Measurements from ENCODE around the gene PCDHA1.

PCDHA1 gene

DNA sequence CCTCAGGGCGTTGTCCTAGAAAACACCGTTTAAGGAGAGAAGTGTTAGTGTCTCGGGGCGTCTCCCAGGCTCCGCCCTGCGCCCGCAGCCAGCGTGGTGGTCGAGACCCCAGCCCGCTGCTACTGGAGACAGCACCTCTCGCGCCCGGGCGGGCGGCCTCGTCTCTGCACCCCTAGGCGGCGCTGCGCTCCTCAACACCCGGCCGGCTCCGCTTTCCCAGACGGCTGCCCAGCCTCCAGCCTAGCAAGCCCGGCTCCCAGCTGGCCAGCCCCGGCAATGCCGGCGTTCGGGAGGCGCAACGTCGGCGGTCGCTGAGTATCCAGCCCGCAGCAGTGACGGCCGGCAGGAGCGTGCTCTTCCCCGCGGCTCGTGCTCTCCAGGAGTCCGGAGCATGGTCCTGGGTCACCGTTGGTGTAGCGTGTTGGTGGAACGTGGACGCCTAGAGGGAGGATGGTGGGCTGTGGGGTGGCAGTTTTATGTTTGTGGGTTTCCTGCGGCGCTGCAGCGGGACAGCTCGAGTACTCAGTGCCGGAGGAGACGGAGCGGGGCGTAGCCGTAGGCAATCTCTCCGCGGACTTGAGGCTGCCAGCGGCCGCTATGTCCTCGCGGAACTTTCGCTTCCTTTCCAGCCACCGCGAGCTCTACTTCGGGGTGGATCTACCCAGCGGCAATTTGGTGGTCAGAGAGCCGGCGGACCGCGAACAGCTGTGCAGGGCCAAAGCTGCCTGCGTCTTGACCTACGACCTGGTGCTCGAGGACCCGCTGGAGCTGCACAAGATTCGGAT is 140.7 kb downstream of the PCDHA1 start:
- DNase-seq = no peak

DNA sequence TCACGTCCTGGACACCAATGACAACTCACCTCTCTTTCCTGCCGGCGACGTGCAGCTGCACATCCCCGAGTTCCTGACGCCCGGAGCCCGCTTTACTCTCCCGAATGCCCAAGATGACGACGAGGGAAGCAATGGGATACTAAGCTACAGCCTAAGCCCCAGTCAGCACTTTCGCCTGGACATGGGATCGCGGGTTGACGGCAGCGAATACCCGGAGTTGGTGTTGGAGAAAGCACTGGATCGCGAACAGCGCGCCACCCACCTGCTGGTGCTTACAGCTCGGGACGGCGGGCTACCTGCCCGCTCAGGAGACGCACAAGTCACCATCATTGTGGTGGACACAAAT is 141.3 kb downstream of the PCDHA1 start:
- DNase-seq = no peak

DNA sequence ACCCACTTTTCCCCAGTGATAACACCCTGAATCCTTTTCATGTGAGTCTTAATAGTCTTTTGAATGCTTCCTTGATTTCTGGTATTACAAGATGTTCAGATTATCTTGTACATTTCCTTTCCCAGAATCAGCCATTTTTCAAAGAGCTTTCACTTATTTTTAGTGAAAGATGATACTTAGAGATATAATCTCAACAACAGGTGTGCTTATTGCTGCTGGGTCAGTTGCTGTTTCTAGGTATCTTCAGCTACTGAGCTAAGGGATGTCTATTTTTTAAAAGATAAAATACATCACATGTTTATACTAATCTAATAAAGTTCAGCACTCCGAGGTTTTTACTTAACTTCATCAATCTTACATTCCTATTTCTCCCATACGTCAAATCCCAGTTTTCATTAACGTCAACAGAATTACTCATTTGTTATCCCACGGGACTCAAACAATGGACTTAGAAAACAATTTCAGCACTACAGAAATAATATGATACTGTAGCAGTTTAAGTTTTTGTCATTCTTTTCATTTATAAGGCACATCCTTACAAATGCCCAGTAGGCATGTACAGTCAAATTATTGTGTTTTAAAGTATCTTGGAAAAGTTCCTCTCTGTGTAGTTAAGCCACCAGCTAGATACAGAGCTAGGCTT is 149.1 kb downstream of the PCDHA1 start:
- DNase-seq = no peak

DNA sequence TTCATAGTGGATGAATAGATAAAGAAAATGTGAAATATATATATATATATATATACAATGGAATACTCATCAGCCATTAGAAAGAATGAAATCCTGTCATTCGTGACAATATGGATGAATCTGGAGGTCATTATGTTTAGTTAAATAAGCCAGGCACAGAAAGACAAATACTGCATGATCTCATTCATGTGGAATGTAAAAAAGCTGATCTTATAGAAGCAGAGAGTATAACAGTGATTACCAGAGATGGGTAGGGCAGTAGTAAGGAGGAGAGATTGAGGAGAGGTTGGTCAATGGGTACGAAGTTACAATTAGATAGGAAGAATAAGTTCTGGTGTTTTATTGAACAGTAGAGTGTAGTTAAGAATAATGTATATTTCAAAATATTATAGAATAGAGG is 160.6 kb downstream of the PCDHA1 start:
- no peak for DNase-seq

DNA sequence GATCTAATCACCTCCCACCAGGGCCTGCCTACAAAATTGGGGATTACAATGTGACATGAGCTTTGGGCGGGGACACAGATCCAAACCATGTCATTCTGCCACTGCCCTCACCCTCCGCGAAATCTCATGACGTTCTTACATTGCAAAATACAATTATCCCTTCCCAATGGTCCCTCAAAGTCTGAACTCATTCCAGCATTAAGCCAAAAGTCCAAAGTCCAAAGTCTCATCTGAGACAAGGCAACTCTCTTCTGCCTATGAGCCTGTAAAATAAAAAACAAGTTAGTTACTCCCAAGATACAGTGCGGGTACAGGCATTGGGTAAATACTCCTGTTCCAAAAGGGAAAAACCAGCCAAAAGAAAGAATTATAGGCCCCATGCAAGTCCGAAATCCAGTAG is 165.7 kb downstream of the PCDHA1 start:
- DNase-seq = no peak

DNA sequence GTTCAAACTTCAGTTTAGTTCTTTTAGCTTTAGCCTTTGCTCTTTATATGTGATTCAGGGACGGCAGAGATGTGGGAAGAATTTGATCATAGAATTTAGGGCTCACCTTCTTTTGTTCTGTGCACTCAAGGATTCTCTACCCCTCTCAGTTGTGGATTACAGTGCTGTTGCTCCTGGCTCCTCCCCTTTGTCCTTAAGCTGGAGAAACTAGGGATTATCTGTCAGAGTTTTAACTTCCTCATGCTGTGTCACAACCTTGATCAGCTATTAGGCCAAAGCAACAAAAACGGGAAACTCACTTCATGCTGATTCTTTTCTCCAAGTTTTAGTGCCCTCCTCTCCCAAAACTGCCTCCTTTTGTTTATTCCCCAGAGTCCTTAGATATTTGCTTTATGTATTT is 167.3 kb downstream of the PCDHA1 start:
- no peak for DNase-seq

DNA sequence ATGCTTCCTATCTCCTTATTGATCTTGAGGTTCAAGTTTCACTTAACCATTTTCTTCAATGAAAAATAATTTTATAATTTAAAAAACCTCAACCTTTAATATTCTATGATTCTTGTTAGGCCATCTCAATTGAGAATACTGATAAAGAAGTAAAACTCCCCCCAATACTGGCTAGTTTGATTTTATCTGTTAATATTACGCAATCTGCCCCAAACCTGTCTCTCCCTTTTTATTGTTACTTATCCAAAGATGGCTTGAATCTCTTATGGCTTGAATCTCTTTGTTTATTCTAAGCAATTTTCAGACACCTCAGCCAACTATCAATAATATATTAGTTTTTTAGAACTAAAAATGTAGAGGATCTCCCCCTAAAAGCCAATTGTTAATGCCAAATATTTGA is 176.2 kb downstream of the PCDHA1 start:
- DNase-seq = no peak

DNA sequence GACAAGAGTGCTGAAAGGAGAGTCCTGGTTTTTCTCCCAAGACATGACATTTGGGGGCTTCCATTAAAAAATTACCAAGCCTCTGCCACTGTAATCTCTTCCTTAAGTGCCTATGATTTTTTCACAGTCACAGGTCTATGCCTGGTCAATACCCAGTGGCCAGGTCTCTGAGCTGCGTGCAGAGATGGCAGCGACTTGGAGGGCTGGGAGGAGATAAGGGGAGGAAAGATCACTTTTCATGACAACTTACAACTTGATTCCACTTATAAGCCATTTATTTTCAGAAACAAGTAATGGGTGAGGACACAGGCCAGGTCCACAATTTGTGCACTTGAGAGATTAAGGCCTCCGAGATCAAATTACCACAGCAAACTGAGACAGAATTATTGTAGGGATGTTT is 178.4 kb downstream of the PCDHA1 start:
- DNase-seq = no peak

DNA sequence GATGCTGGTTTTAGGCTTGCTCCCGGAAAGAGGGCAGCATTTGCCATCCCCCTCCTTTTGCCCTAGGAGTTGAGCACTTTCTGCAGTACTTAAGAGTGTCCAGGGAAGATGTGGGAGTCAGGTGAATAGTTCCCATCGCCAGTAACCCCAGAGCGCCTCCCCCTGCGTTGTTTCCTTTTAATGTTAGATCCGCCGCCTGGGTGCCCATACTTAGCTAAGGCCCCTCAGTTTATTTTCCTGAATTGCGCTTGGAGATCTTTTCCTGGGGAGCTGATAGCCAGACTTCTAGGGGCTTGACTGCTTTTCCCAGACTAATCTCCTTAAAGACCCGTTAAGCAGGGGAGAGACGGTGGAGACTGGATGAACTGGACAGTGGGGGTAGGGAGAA is 180.0 kb downstream of the PCDHA1 start:
- DNase-seq = no peak

DNA sequence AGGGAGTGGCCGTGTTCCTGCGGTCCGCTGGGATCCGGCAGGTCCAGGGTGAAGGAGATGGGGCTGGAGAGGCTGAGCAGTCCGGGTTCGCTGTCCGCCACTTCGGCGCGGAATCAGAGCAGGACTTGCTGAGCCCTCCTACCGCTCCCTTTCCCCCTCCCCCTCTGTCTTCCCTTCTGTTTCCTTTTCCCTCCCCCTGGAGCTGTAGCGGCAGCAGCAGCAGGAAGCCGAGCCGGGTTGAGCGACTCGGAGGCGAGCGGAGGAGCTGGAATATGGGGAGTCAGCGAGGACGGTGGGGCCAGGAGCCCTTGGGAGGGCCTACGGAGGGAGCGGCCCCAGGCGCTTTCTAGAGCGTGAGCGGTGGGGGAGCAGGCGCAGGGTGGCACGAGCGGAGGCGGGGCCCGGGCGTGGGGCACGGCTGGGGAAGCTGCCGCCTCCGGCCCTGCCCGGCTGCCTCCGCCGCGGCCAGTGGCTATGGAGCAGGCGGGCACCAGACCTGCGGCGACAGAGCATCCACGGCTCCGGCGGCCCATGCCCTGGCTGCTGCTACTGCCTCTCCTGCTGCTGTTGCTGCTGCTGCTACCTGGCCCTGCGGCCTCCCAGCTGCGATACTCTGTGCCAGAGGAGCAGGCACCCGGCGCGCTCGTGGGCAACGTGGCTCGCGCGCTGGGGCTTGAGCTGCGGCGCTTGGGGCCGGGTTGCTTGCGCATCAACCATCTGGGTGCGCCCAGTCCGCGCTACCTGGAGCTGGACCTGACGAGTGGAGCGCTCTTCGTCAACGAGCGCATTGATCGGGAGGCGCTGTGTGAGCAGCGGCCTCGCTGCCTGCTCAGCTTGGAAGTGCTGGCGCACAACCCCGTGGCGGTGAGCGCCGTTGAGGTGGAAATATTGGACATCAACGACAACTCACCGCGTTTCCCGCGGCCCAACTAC is 180.6 kb downstream of the PCDHA1 start, which contains the start of gene PCDHAC2:
TSS of gene PCDHAC2 (plus strand) at position 184 of the 933 bp plus-strand sequence. CDS start at position 475, 291 bp downstream.
- DNase-seq = no peak

DNA sequence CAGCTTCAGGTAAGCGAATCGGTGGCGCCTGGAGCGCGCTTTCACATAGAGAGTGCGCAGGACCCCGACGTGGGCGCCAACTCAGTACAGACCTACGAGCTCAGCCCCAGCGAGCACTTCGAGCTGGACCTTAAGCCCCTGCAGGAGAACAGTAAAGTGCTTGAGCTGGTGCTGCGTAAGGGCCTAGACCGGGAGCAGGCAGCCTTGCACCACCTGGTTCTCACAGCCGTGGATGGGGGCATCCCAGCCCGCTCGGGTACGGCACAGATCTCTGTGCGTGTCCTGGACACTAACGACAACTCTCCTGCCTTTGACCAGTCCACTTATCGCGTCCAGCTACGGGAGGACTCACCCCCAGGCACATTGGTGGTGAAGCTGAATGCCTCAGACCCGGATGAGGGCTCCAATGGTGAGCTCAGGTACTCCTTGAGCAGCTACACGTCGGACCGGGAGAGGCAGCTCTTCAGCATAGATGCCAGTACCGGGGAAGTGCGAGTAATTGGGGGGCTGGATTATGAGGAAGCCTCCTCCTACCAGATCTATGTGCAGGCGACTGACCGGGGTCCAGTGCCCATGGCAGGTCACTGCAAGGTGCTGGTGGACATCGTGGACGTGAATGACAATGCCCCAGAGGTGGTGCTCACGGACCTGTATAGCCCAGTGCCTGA is 181.4 kb downstream of the PCDHA1 start:
- no peak for DNase-seq

DNA sequence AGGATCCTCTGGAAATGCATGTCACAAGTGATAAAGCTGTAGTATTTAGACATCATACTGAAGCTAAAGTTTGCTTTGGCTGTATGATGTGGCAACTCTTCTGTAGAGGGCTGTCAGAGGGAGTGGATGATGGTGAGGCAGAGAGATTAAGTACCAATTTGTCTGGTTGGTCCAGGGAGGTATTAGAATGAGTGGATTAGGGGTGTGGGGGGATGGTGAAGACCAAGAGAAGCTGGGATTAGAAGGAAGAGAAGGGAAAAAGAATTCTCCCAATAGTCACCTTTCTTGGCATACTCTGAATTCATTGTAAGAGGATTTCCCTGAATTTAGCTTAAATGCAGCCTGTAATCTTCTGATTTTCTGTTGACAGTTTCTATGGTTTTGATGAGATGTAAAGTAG is 183.9 kb downstream of the PCDHA1 start:
- DNase-seq = no peak

DNA sequence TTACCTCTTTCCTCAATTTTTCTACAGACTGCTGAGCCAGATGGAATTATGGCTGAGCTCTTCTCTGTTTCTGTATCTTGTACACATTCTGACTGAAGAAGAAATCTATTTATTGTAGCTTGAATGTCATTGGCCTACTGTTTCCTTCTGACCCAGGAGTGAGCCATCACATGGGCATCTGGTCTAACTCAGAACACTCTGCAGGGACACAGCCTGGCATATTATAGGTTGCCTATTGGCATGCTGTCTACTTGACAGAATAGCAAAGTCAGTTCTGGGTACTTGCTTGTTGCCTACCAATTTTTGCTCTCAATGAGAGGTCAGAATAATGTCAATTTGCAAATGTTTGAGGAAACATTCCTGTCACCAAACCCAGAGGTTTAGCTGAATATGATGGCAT is 187.6 kb downstream of the PCDHA1 start:
- DNase-seq = no peak

DNA sequence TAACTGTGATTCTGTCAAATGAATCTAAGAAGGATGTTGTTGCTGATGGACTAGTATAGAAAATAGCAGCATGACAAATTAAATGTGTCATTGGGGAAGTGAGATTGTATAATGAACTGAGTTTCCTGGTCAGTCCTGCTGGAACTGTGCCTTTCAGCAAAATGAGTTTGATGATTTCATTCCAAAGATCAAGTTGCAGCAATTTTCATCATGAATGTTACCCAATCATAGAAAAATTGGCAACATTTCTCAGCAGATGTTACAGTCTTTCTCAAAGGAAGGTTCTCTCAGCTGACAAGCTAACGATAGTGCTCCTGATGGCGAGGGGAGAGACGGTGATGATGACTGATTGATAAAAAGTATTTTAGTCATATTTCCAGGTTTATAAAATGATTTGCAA is 191.1 kb downstream of the PCDHA1 start:
- DNase-seq = no peak

DNA sequence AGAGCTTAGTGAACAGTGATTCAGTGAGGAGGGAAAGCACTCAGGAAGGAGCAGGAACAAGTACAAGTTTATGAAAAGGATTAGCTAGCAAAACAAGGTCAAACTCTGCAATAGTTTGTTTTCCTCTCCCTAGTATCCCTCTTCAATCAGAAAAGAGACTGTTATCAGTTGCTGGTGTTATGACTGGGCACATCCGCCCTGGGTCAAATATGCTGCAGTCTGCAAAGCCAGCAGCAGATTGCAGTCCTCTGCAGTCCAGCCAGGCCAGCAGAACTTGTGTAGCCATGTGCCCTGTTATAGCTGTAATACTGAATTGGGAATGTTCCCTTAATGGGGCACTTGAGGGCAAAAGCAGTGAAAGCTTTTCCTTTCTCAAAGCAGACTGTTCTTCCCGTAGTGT is 192.3 kb downstream of the PCDHA1 start:
- DNase-seq = no peak

DNA sequence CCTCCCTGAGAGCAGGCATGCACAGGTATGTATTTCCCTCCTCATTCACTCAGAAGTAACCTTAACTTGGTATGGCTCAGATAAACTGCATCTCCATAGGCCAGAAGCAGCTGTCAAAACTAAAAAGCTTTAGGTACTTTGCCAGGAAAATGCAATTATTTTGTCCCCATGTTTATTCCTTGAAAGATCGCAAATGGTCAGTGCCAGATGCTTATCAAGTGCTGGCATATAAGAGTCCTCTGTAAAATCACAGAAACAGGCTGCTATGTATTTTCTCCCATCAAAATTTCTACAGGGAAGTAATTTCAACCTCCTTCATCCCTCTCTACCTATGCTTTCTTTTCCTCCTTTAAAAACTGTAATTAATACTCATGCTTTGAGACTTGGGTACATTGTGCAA is 193.0 kb downstream of the PCDHA1 start:
- DNase-seq = no peak

DNA sequence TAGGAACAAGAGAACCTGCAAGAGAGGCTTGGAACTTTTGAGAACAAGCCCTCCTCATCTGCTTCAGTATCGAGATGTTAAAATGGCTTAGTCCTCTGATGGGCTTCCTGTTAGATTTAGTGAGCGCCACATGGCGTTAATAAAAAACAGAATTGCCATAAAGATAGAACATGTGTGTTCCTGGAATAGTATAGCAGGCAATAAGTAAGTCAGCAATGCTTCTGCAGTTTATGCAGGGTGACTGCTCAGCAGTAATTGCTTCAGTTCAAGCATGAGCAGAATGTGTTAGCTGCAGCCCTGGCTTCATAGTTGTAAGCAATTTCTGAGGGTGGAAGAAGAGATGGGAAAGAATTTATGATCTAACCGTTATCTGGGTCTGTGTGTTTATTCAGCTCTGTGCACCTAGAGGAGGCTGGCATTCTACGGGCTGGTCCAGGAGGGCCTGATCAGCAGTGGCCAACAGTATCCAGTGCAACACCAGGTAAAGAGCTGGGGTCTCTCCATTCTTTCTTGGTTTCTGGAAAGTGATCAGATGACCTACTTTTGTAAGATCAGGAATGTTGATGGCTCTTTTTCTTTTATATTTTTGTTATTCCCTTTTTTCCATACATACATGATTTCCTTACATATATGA is 196.3 kb downstream of the PCDHA1 start:
- DNase-seq = no peak

DNA sequence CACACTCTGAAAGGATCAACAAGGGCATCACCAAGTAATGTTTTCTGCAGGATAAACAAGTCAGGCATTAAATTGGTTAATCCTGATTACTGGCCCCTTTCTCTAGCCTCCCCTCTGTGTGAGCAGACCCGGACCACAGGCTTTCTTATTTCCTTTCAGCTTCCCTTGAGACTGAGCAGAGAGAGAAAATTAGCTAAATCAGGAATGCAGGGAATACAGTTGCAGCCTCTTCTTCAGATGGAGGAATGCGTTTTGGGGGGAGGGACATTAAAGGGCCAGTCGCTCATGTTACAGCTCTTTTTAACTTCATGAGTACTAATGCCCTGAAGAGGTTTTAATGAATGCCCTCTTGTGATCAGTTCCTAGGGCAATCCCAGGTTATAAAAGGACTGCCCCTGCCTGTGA is 200.2 kb downstream of the PCDHA1 start:
- DNase-seq = no peak

DNA sequence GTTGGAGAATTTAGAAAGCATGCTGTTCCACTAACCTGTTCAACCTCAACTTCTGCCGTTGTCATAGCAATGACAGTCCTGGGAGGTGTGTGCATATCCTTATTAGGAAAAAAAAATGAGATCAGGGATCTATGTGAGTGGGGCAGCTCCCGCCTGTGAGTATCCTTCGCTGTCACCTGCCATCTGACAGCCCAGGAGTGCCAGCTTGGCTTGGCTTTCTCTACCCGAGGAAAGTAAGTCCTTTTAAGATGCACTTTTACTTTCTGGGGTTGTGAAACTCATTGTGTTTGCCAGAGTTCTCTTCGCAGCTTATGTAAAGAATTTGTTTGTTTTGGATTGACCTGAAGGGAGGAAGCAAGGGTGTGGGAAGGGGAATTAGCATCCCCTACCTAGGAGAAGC is 202.2 kb downstream of the PCDHA1 start:
- DNase-seq = no peak

DNA sequence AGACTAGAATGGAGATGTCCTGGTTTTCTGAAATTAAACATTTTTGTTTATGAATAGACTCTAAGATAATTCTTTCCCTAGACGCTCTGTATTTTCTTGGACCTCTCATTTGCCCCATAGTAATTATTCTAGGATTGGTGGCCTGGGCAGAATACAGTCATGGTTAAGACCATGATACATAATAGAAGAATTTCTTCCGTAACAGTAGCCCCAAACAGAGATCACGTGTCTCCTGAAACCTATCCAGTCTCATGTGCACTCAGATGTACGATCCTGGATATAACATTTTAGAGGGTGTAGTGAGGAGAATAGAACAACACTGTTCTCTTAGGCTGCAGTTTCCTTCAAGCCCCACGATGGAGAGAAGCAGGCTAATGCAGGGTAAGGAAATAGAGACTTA is 202.7 kb downstream of the PCDHA1 start:
- no peak for DNase-seq

DNA sequence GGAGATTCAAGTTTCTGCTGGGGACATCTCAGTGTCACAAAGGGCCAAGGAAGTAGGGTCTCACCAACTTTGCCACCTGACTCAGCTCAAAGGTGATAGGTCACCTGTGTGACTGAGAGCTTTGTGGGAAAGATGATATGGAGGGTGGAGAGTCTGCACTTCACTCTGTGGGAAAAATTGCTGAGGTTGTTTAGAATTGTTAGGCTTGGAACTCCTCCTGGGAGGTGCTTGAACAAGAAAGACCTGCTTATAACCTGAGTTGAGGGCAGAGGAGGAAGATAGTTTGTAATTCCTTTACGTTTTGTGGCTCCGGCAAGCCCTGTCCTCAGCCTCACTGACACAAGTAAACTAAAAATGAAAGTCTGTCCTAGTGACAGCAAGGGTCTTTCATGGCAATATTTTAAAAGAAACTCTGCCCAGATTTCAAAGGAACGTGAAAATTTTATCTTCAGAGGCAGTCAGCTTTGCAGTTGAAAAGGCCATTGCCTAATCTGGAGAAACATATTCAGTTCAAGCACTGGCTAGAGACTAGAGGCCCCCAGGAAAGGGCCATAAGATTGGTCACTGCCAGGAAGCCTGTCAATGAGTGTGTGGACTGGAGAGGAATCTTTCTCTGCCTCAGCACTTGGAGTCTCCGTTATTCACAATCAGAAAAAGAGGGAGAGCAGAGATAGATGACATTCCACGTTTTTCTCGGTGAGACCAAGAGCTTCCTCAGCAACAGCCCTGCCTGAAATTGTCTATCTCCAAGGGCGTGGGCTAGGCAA is 203.5 kb downstream of the PCDHA1 start:
- no peak for DNase-seq

DNA sequence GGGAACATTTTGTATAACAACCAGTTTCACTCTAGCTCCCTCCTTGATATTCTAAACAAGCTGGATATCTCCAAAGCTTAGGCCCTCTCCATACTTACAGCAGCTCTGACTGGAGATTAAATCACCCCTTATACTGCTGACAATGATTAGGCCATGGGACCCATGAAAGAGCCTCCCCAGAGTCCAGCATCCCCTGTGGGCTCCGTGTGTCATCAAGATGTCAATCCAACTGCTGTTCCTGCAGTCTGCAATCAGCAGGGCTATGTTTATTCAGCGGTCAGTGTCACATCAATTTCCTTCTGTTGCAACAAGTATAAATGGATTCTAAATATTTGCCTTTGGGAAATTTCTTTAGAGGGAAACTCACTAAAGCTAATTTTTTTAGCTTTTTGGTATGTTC is 206.9 kb downstream of the PCDHA1 start:
- no peak for DNase-seq

All from cortex of kidney (tissue), 1 donor.